DLD1 (cell line): Measurements from ENCODE around the gene NVL.

Source experiments
- in situ Hi-C: cut with HindIII; loops from 2 replicates; pipeline ENCODE4 v1.10.0; 2017; ENCODE audit warnings: low sequenced_read_pairs

Gene NVL

GRCh38 chr1:224201383-224201782 lies 128.6 kb downstream of the NVL start:
- in situ Hi-C loops: no loop called here

- in situ Hi-C loops: no loop called here
Measured at GRCh38 chr1:224199679-224200078, 130.3 kb downstream of the NVL start.

GRCh38 chr1:224198572-224198971 lies 131.4 kb downstream of the NVL start:
- in situ Hi-C loops: no loop called here

- in situ Hi-C loops: no loop called here
Measured at GRCh38 chr1:224196813-224197600, 133.0 kb downstream of the NVL start.

GRCh38 chr1:224193319-224193966 lies 136.5 kb downstream of the NVL start:
- in situ Hi-C loops: no loop called here

GRCh38 chr1:224192082-224192788 lies 137.7 kb downstream of the NVL start:
- in situ Hi-C loops: no loop called here

- in situ Hi-C loops: no loop called here
Measured at GRCh38 chr1:224189561-224189960, 140.4 kb downstream of the NVL start.

- in situ Hi-C loops: no loop called here
Measured at GRCh38 chr1:224188286-224188685, 141.7 kb downstream of the NVL start.

GRCh38 chr1:224185208-224185607 lies 144.8 kb downstream of the NVL start:
- in situ Hi-C loops: no loop called here

- in situ Hi-C loops: no loop called here
Measured at GRCh38 chr1:224183591-224184312, 146.2 kb downstream of the NVL start.

- in situ Hi-C loops: no loop called here
Measured at GRCh38 chr1:224182866-224183590, 146.9 kb downstream of the NVL start, which contains the start of gene DEGS1. Gene DEGS1, plus strand, starts transcription at chr1:224183240. Its CDS starts 97 bp downstream, at chr1:224183337.

GRCh38 chr1:224182057-224182865 lies 147.7 kb downstream of the NVL start:
- in situ Hi-C loops: no loop called here

- in situ Hi-C loops: no loop called here
Measured at GRCh38 chr1:224181453-224181810, 148.5 kb downstream of the NVL start.

GRCh38 chr1:224180783-224181452 lies 149.1 kb downstream of the NVL start:
- in situ Hi-C loops: no loop called here

GRCh38 chr1:224178894-224179293 lies 151.1 kb downstream of the NVL start:
- in situ Hi-C loops: no loop called here

- in situ Hi-C loops: no loop called here
Measured at GRCh38 chr1:224177356-224177999, 152.5 kb downstream of the NVL start.
